H9 (cell line): ENCODE measurements around the gene DOK1. TPM values are rescaled to one million over a fixed set of nuclear protein-coding genes. Genes with fewer than 3 reads are reported as not detected.
A peak's percentile ranks its signal among the peaks of the same experiment; 100 is the strongest.

Experiments
- DNase-seq: peaks from one replicate; pipeline ENCODE4 v3.0.0-alpha.2; 2017
- H2AFZ ChIP-seq: one replicate; pipeline ENCODE4 v1.6.1; 2013; ENCODE audit warnings: mild to moderate bottlenecking, low read length, control low read depth, moderate library complexity
- H2AK5ac ChIP-seq: 2 replicates; pipeline ENCODE4 v1.6.1; 2013; ENCODE audit warnings: low read length, control low read depth, mixed read lengths; ENCODE audit not compliant: insufficient read length
- H2BK120ac ChIP-seq: one replicate; pipeline ENCODE4 v1.6.1; 2013; ENCODE audit warnings: low read depth, mild to moderate bottlenecking, low read length, control low read depth, inconsistent platforms; ENCODE audit not compliant: poor library complexity, severe bottlenecking
- H2BK12ac ChIP-seq: 2 replicates; pipeline ENCODE4 v1.6.1; 2013; ENCODE audit warnings: low read length, control low read depth, mixed read lengths, low read depth; ENCODE audit not compliant: insufficient read length
- H2BK15ac ChIP-seq: 2 replicates; pipeline ENCODE4 v1.6.1; 2013; ENCODE audit warnings: low read depth, low read length, control low read depth
- H2BK20ac ChIP-seq: one replicate; pipeline ENCODE4 v1.6.1; 2013; ENCODE audit warnings: low read depth, mild to moderate bottlenecking, low read length, control low read depth, inconsistent platforms; ENCODE audit not compliant: poor library complexity, severe bottlenecking
- H2BK5ac ChIP-seq: 2 replicates; pipeline ENCODE4 v1.6.1; 2013; ENCODE audit warnings: low read length, control low read depth, mixed read lengths; ENCODE audit not compliant: insufficient read length
- H3K14ac ChIP-seq: 2 replicates; pipeline ENCODE4 v1.6.1; 2013; ENCODE audit warnings: low read length, control low read depth; ENCODE audit not compliant: insufficient read depth
- H3K18ac ChIP-seq: 2 replicates; pipeline ENCODE4 v1.6.1; 2013; ENCODE audit warnings: low read depth, mild to moderate bottlenecking, mixed read lengths, low read length, control low read depth; ENCODE audit not compliant: insufficient read length
- H3K23ac ChIP-seq: 2 replicates; pipeline ENCODE4 v1.6.1; 2013; ENCODE audit warnings: low read length, control low read depth, mixed read lengths, low read depth; ENCODE audit not compliant: insufficient read length
- H3K23me2 ChIP-seq: 2 replicates; pipeline ENCODE4 v1.6.1; 2013; ENCODE audit warnings: low read depth, mild to moderate bottlenecking, mixed read lengths, low read length, control low read depth; ENCODE audit not compliant: insufficient read length, poor library complexity, severe bottlenecking
- H3K27ac ChIP-seq: 2 replicates; pipeline ENCODE4 v1.5.1; 2013; ENCODE audit warnings: low read length, control low read depth, mixed read lengths, low read depth; ENCODE audit not compliant: insufficient read length
- H3K27me3 ChIP-seq: 2 replicates; pipeline ENCODE4 v1.6.1; 2013; ENCODE audit warnings: low read length, control low read depth, inconsistent platforms; ENCODE audit not compliant: insufficient read depth
- H3K4ac ChIP-seq: 2 replicates; pipeline ENCODE4 v1.6.1; 2013; ENCODE audit warnings: low read depth, mild to moderate bottlenecking, control low read depth, inconsistent platforms, low read length, moderate library complexity
- H3K4me1 ChIP-seq: 2 replicates; pipeline ENCODE4 v1.6.1; 2013; ENCODE audit warnings: low read length, control low read depth, inconsistent platforms; ENCODE audit not compliant: insufficient read depth
- H3K4me2 ChIP-seq: 2 replicates; pipeline ENCODE4 v1.6.1; 2013; ENCODE audit warnings: low read length, control low read depth, mixed read lengths; ENCODE audit not compliant: insufficient read length, insufficient read depth
- H3K56ac ChIP-seq: 2 replicates; pipeline ENCODE4 v1.6.1; 2013; ENCODE audit warnings: low read depth, mild to moderate bottlenecking, mixed read lengths, low read length, control low read depth; ENCODE audit not compliant: insufficient read length
- H3K79me1 ChIP-seq: 2 replicates; pipeline ENCODE4 v1.6.1; 2013; ENCODE audit warnings: low read depth, mild to moderate bottlenecking, moderate library complexity, low read length, control low read depth, inconsistent platforms; ENCODE audit not compliant: insufficient read depth, poor library complexity, severe bottlenecking
- H3K79me2 ChIP-seq: 2 replicates; pipeline ENCODE4 v1.6.1; 2013; ENCODE audit warnings: low read length, control low read depth, inconsistent platforms; ENCODE audit not compliant: insufficient read depth
- H3K9ac ChIP-seq: 2 replicates; pipeline ENCODE4 v1.6.1; 2013; ENCODE audit warnings: low read length, control low read depth, mixed read lengths; ENCODE audit not compliant: insufficient read length; ENCODE audit errors: extremely low read depth
- H3K9me3 ChIP-seq: one replicate; pipeline ENCODE4 v1.6.1; 2013; ENCODE audit warnings: low read depth, low read length, inconsistent platforms; ENCODE audit not compliant: control insufficient read depth
- H3T11ph ChIP-seq: one replicate; pipeline ENCODE4 v1.6.1; 2013; ENCODE audit warnings: mild to moderate bottlenecking, low read length, control low read depth, inconsistent platforms
- H4K20me1 ChIP-seq: one replicate; pipeline ENCODE4 v1.6.1; 2013; ENCODE audit not compliant: control insufficient read depth, insufficient read length, insufficient read depth
- H4K5ac ChIP-seq: 2 replicates; pipeline ENCODE4 v1.6.1; 2013; ENCODE audit warnings: low read depth, mild to moderate bottlenecking, mixed read lengths, low read length, control low read depth; ENCODE audit not compliant: insufficient read length
- H4K8ac ChIP-seq: replicated peaks from 2 replicates; pipeline ENCODE4 v1.6.1; 2013; ENCODE audit warnings: low read length, control low read depth, mixed read lengths, low read depth; ENCODE audit not compliant: insufficient read length
- H4K91ac ChIP-seq: 2 replicates; pipeline ENCODE4 v1.6.1; 2013; ENCODE audit warnings: low read depth, mild to moderate bottlenecking, moderate library complexity, mixed read lengths, low read length, control low read depth; ENCODE audit not compliant: insufficient read length
- H3K27ac Mint-ChIP-seq, 3 experiments: 2 replicates in 2 of 3; 3 replicates in 1 of 3; pipeline ENCODE4 v1.8.0; 2020 to 2021; ENCODE audit warnings: mixed read lengths in 3 of 3, mild to moderate bottlenecking in 1 of 3, moderate library complexity in 1 of 3
- H3K27me3 Mint-ChIP-seq: 2 replicates; pipeline ENCODE4 v1.8.0; 2021; ENCODE audit warnings: low read depth, mild to moderate bottlenecking, moderate library complexity, mixed read lengths
- H3K36me3 Mint-ChIP-seq, 3 experiments: 2 replicates in 2 of 3; 3 replicates in 1 of 3; pipeline ENCODE4 v1.8.0; 2020 to 2021; ENCODE audit warnings: low read depth in 3 of 3, mixed read lengths in 3 of 3; ENCODE audit not compliant: insufficient read depth in 1 of 3
- H3K4me1 Mint-ChIP-seq, 2 experiments: 2 replicates each; pipeline ENCODE4 v1.8.0; 2020; ENCODE audit warnings: mixed read lengths in 2 of 2
- H3K4me3 Mint-ChIP-seq, 2 experiments: 2 replicates in 1 of 2; 3 replicates in 1 of 2; pipeline ENCODE4 v1.8.0; 2020 to 2021; ENCODE audit warnings: mild to moderate bottlenecking in 2 of 2, mixed read lengths in 2 of 2, moderate library complexity in 1 of 2
- H3K9me3 Mint-ChIP-seq, 2 experiments: 2 replicates in 1 of 2; 3 replicates in 1 of 2; pipeline ENCODE4 v1.8.0; 2020; ENCODE audit warnings: mild to moderate bottlenecking in 2 of 2, mixed read lengths in 2 of 2, moderate library complexity in 1 of 2
- CTCF ChIP-seq: fragments of 200-600 bp; sonication (generic); conservative IDR thresholded peaks from 3 replicates; pipeline ENCODE4 v1.8.0; 2021; ENCODE audit warnings: antibody characterized with exemption, mild to moderate bottlenecking
- WGBS: extraction: QIAGEN DNeasy Blood & Tissue Kit; methylation state at CpG from one replicate; pipeline ENCODE4 v1.1.7; 2013; ENCODE audit warnings: missing lambda C conversion rate, low lambda C conversion rate, mixed read lengths; ENCODE audit not compliant: insufficient read length; ENCODE audit errors: extremely low coverage; 5-methylcytosine and 5-hydroxymethylcytosine counted together
- total RNA-seq: library from RNA; stranded (reverse); gene quantifications from 2 replicates; pipeline ENCODE4 v1.2.1, GENCODE V29; 2021

The DOK1 gene
- total RNA-seq, 1 experiment from 2014 or later = 16.0 TPM

- DNase-seq = peak; percentile 65
Observed at GRCh38 chr2:74552914-74553811, 1.4 kb upstream of the DOK1 start.

More at GRCh38 chr2:74552914-74553811, 1.4 kb upstream of the DOK1 start:
- Histone ChIP-seq H3K9me3 (no peaks in the 10 kb centered on the region), H2BK20ac (no peak overlapping the region), H2AFZ (no peak overlapping the region), H4K20me1 (no peaks in the 10 kb centered on the region), H3K9ac (peak overlapping the region; percentile 57), H3K23me2 (peaks cover 23% of the 10 kb centered on the region), H3T11ph (no peak overlapping the region), H3K4me2 (peak overlapping the region; percentile 63), H3K56ac (no peak overlapping the region), H3K14ac (peak overlapping the region; percentile 59; the same call in 1 of the 2 replicates), H4K8ac (no peak overlapping the region), H2BK120ac (no peak overlapping the region), H3K18ac (peak overlapping the region; percentile 74), H2BK5ac (no peak overlapping the region), H3K27me3 (no peaks in the 10 kb centered on the region; the same call in 1 of the 2 replicates), H3K79me1 (no peaks in the 10 kb centered on the region), H3K4ac (no peak overlapping the region), H2BK12ac (no peak overlapping the region), H3K4me1 (0 out of 2 replicates have a peak, but pooled peaks cover 2% of the 10 kb centered on the region), H3K79me2 (no peaks in the 10 kb centered on the region), H3K23ac (no peak overlapping the region), H4K91ac (no peak overlapping the region), H2AK5ac (no peak overlapping the region), H3K27ac (no peak overlapping the region), H2BK15ac (no peak overlapping the region), H4K5ac (no peak overlapping the region)
- Mint-ChIP-seq H3K4me1 (peaks cover 27 to 28% of the 10 kb centered on the region in 2 experiments), H3K4me3 (peak overlapping the region; percentile 92 to 93), H3K27ac (peak overlapping the region; percentile 42 to 96 (median 89); a peak in 6 of 7 replicates), H3K27me3 (peaks cover 62% of the 10 kb centered on the region), H3K36me3 (peaks cover 0 to 23% (median 15%) of the 10 kb centered on the region in 3 experiments; a peak in 6 of 7 replicates), H3K9me3 (no peaks in the 10 kb centered on the region)
- no peak for TF ChIP-seq CTCF
- no CpG with 5 or more reads among the region's 27 CpGs for WGBS
